Ovary (tissue), 3 donors: ENCODE measurements around the gene CEPT1.

Experiments
- EP300 ChIP-seq: sonication (generic); formaldehyde crosslinking; IDR thresholded peaks from one replicate; pipeline ENCODE4 v1.6.1; 2017; ENCODE audit warnings: antibody characterized with exemption
- POLR2A ChIP-seq: fragments of 450-650 bp; IDR thresholded peaks from one replicate; pipeline ENCODE4 v1.6.1; 2017; ENCODE audit warnings: antibody characterized with exemption, mild to moderate bottlenecking, moderate library complexity
- TF ChIP-seq, protein P1 (sequence below), 3 donors: fragments of 450-650 bp in 2 of 3; fragments of 200-600 bp in 1 of 3; IDR thresholded peaks; one replicate each; pipeline versions ENCODE4 v1.5.1 to v1.8.0; 2016 to 2022; ENCODE audit warnings: antibody characterized with exemption in 3 of 3, mild to moderate bottlenecking in 1 of 3
- donor health status: DM: no; HTN: no; CAD: no.

DNA sequence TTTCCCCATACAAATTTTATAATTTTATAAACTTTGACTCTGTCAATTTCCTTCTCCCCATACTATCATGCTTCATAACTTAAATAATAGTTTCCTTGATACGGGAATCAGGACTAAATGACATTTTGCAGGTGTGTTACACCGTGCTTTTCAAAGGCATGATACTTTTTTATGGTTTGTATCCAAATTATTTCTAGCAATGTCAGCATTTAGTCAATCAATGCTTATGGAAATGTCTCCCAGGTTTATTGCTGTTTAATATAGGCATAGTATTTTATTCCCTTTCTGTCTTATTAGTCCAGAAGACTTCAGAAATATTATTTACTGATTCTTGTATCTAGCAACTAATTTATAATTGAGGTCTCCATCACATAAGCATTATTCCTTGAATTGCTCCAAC, 23.5 kb upstream of the CEPT1 start:
- TF ChIP-seq, protein P1, sequence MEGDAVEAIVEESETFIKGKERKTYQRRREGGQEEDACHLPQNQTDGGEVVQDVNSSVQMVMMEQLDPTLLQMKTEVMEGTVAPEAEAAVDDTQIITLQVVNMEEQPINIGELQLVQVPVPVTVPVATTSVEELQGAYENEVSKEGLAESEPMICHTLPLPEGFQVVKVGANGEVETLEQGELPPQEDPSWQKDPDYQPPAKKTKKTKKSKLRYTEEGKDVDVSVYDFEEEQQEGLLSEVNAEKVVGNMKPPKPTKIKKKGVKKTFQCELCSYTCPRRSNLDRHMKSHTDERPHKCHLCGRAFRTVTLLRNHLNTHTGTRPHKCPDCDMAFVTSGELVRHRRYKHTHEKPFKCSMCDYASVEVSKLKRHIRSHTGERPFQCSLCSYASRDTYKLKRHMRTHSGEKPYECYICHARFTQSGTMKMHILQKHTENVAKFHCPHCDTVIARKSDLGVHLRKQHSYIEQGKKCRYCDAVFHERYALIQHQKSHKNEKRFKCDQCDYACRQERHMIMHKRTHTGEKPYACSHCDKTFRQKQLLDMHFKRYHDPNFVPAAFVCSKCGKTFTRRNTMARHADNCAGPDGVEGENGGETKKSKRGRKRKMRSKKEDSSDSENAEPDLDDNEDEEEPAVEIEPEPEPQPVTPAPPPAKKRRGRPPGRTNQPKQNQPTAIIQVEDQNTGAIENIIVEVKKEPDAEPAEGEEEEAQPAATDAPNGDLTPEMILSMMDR (IDR thresholded peaks at IDR 0.05) = no peak
- no peak for TF ChIP-seq POLR2A
- TF ChIP-seq EP300 = no peak
